Fibroblast of lung (primary cell): ENCODE data around the gene FSTL5.

Experiments
- CTCF ChIP-seq, 2 donors: IDR thresholded peaks in 1 of 2; conservative IDR thresholded peaks in 1 of 2; 1 replicate in 1 of 2; 2 replicates in 1 of 2; pipeline ENCODE4 v1.5.1; 2011 to 2012; ENCODE audit warnings: low read length in 2 of 2, control low read depth in 1 of 2, inconsistent platforms in 1 of 2, low read depth in 1 of 2, mild to moderate bottlenecking in 1 of 2
- EZH2 ChIP-seq: IDR thresholded peaks from 2 replicates; pipeline ENCODE4 v1.5.1; 2012; ENCODE audit warnings: low read length, control low read depth, mild to moderate bottlenecking; ENCODE audit errors: missing control alignments

GRCh38 chr4:162140051-162140683, 23.6 kb downstream of the FSTL5 start:
- TF ChIP-seq CTCF (conservative IDR thresholded peaks at IDR 0.05 in 1 of 2, IDR thresholded peaks at IDR 0.05 in 1 of 2; ENCODE audit: low read depth in 1 of 2, low read length in 2 of 2): no peak
- no peak for TF ChIP-seq EZH2
